Measurements from ENCODE around the gene ZNF597. TPM values are rescaled to one million over a fixed set of nuclear protein-coding genes. Genes with fewer than 3 reads are reported as not detected.
A peak's percentile ranks its signal among the peaks of the same experiment; 100 is the strongest.

ZNF597 gene
- total RNA-seq, 1 donor from 2014 or later, result 4.4 TPM

DNA sequence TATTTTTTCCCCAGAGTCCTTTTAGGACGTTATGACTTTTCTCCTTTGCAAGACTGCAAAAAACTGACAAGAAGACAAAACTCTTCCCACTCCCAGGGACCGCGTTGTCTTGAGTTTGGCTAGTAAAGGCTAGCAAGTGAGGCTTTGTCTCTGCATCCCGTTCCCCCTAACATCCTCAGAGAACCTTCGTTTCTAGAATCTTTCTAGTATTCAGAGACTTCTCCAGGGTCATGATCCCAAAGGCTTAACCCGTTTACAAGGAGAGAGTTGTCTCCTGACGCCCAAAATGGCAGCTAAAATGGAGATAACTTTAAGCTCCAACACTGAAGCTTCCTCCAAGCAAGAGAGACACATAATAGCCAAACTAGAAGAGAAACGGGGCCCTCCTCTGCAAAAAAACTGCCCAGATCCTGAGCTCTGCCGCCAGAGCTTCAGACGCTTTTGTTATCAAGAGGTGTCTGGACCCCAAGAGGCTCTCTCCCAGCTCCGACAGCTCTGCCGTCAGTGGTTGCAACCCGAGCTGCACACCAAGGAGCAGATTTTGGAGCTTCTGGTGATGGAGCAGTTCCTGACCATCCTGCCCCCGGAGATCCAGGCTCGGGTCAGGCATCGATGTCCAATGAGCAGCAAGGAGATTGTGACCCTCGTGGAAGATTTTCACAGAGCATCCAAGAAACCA is 41.4 kb downstream of the ZNF597 start:
- Histone ChIP-seq H3K27me3 (ENCODE audit: low read depth) (no peaks in the 10 kb centered on the region), H3K36me3 (peaks cover 34% of the 10 kb centered on the region), H3K4me1 (peaks cover 27% of the 10 kb centered on the region), H3K27ac (peak overlapping the region; percentile 89), H3K9me3 (peaks cover 35% of the 10 kb centered on the region), H3K4me3 (peak overlapping the region; percentile 89)
- DNase-seq (no peak), ATAC-seq (no peak)
- intact Hi-C loops (cut with DNase I), result no loop called here
- TF ChIP-seq, protein P1, sequence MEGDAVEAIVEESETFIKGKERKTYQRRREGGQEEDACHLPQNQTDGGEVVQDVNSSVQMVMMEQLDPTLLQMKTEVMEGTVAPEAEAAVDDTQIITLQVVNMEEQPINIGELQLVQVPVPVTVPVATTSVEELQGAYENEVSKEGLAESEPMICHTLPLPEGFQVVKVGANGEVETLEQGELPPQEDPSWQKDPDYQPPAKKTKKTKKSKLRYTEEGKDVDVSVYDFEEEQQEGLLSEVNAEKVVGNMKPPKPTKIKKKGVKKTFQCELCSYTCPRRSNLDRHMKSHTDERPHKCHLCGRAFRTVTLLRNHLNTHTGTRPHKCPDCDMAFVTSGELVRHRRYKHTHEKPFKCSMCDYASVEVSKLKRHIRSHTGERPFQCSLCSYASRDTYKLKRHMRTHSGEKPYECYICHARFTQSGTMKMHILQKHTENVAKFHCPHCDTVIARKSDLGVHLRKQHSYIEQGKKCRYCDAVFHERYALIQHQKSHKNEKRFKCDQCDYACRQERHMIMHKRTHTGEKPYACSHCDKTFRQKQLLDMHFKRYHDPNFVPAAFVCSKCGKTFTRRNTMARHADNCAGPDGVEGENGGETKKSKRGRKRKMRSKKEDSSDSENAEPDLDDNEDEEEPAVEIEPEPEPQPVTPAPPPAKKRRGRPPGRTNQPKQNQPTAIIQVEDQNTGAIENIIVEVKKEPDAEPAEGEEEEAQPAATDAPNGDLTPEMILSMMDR (IDR thresholded peaks at IDR 0.05), result no peak

DNA sequence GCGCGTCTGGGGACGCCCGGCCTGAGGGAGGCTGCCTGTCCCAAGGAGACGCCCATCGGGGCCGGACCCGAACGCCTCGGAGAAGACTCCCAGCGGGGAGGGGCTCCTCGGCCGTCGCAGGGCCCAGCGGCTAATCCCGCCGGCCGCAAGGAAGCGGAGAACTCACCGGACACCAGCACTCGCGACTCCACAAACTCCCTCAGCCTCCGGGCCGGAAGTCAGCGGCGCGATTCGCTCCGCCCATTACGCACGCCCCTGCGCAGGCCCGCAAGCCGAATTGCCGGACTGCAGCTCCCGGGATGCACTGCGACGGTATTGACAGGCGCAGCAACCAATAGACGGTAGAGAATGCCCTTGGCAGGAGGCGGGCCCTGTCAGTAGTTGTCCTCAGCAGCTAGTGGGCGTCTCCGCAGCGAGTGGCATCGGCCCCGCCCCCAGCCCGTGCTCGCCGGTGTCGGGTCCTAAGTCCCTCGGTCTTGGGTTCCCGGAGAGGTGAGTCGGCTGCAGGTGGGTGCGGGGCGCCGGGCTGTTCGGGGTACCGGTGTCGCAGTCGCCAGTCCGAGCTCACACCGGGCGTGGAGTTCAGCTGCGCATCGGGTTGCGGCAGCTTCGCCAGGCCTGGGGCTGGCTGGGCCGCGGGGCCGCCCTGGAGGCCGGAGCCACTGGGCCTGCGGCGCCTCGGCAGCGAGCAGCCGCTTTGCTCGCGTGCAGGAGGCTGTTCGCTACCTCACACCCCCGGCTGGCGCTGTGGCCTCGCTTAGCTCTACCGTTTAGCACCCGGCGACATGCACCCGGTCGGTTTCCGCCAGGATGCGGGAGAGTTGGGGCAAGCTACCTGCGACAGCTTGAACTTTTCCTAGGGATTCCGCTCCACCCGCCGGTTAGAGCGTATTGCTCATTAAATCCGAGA is 42.3 kb downstream of the ZNF597 start, which contains the start of the genes ZNF174 and ZSCAN32:
ZNF174 (plus strand) TSS at position 437 of the 910 bp plus-strand sequence. CDS start 790 bp downstream, outside the sequence.
ZSCAN32 (minus strand) TSS at position 226 of the 910 bp plus-strand sequence. CDS start 3,447 bp downstream, outside the sequence.
- Histone ChIP-seq H3K27ac (peak within 1 kb of the TSS; percentile 89), H3K9me3 (peaks cover 26% of the 10 kb centered on the region), H3K36me3 (peaks cover 34% of the 10 kb centered on the region), H3K4me3 (peak within 1 kb of the TSS; percentile 89), H3K27me3 (ENCODE audit: low read depth) (no peaks in the 10 kb centered on the region), H3K4me1 (peaks cover 27% of the 10 kb centered on the region)
- TF ChIP-seq, protein P1 (IDR thresholded peaks at IDR 0.05), result no peak
- peak; percentile 98 for DNase-seq
- intact Hi-C loops (cut with DNase I), result no loop called here
- ATAC-seq, result peak; percentile 100

DNA sequence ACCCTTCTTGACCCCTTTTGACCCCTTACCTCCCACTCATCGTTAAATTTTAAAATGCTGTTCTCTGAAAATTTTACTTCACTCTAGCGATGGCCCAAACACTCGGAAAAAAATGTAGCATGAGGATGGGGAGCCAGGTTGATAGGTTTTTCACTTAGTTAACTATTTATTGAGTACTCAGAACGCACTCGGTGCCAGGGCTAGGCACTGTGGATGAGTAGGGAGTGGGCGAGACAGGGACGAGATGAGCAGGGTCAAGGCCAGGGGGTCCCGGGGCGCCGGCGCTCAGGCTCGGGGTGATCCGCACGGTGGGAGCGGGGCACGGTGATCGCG is 42.9 kb downstream of the ZNF597 start:
- TF ChIP-seq, protein P1 (IDR thresholded peaks at IDR 0.05), result no peak
- Histone ChIP-seq H3K27ac (peak overlapping the region; percentile 89), H3K4me3 (peak overlapping the region; percentile 89), H3K9me3 (peaks cover 21% of the 10 kb centered on the region), H3K36me3 (peaks cover 34% of the 10 kb centered on the region), H3K4me1 (peaks cover 27% of the 10 kb centered on the region), H3K27me3 (ENCODE audit: low read depth) (no peaks in the 10 kb centered on the region)
- ATAC-seq (no peak), DNase-seq (no peak)
- intact Hi-C loops (cut with DNase I), result no loop called here

DNA sequence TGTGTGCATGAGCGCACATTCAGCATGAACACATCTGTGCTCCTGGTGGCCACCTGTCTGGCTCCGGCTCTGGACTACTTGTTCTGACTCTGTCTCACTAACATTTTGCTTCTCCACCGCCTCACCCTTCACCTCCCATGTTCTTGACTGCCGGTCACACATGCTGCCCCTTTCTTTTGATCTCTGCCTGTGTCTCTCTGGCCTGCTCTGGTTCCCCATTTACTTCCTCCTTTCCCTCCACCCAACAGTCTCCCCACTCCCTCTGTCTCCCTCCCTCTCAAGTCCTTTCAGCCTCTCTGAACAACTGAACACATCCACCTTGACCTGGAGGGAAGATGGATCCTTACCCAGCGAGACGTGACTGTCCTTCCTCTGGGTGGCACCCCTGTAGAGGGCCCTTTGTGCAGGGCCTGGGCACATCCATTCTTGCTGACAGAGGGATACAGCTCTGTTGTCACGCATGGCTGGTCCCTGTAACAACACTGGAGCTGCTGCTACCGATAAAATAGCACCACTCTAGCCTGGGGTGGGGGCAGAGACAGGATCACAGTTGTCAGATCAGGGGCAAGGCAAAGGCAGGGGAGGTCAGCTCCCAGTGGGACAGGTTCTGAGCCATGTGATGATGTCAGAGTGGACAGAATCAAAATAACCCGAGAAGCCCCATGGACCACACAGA is 53.5 kb downstream of the ZNF597 start:
- intact Hi-C loops (cut with DNase I), result no loop called here
- no peak for ATAC-seq
- peaks cover 71% of the 10 kb centered on the region for H3K36me3 ChIP-seq
- DNase-seq, result no peak
- no peaks in the 10 kb centered on the region for H3K27me3 ChIP-seq (ENCODE audit: low read depth)
- H3K27ac ChIP-seq, result no peak overlapping the region
- H3K4me3 ChIP-seq, result no peak overlapping the region
- TF ChIP-seq, protein P1 (IDR thresholded peaks at IDR 0.05), result no peak
- peaks cover 70% of the 10 kb centered on the region for H3K9me3 ChIP-seq
- H3K4me1 ChIP-seq, result no peaks in the 10 kb centered on the region

DNA sequence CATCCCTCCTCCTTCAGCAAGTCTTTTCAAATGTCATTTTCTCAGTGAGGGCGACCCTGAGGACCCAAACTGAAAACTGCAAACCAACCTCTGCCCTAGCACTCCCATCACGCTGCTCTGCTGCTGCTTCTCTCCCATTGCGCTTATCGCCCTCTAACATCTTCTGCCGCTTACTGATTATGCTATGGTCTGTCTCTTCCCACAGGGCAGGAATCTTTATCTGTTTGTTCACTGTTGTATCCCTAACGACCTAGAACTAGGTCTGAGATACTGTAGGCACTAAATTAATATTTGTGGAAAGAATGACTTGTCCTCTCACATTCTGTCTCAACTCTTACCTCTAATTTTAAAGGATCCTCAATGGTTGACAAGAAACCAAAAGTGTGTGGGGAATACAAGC is 55.0 kb downstream of the ZNF597 start:
- Histone ChIP-seq H3K27me3 (ENCODE audit: low read depth) (no peaks in the 10 kb centered on the region), H3K9me3 (peaks cover 81% of the 10 kb centered on the region), H3K27ac (no peak overlapping the region), H3K4me3 (no peak overlapping the region), H3K36me3 (peaks cover 72% of the 10 kb centered on the region), H3K4me1 (no peaks in the 10 kb centered on the region)
- ATAC-seq, result no peak
- TF ChIP-seq, protein P1 (IDR thresholded peaks at IDR 0.05), result no peak
- DNase-seq, result no peak
- intact Hi-C loops (cut with DNase I), result no loop called here

All from lower lobe of right lung (tissue), 2 donors.